H1 (cell line): ENCODE data around the gene SH2B3. TPM values are rescaled to one million over a fixed set of nuclear protein-coding genes. Genes with fewer than 3 reads are reported as not detected.

Experiments used
- ASH2L ChIP-seq: fragments of 200-600, 300-600 bp; sonication (generic); IDR thresholded peaks from one replicate; pipeline ENCODE4 v1.7.1; 2017; ENCODE audit warnings: low read length
- EZH2 ChIP-seq: fragments of 200-600 bp; sonication (generic); IDR thresholded peaks from 2 replicates; pipeline ENCODE4 v1.7.1; 2012; ENCODE audit warnings: low read depth, mild to moderate bottlenecking, moderate library complexity, low read length, inconsistent platforms; ENCODE audit not compliant: severe bottlenecking
- SIX5 ChIP-seq: IDR thresholded peaks from 2 replicates; pipeline ENCODE4 v1.6.1; 2011; ENCODE audit warnings: mild to moderate bottlenecking, low read depth, low read length
- TEAD4 ChIP-seq: IDR thresholded peaks from 2 replicates; pipeline ENCODE4 v1.6.1; 2012; ENCODE audit warnings: low read depth, low read length, inconsistent platforms, mixed read lengths
- polyA plus RNA-seq, 7 experiments: library from polyadenylated mRNA; depleted of rRNA in 3 of 7; stranded (reverse) in 5 of 7; unstranded in 2 of 7; fragments of >200 nt in 5 of 7; fragments of 200-250 nt in 2 of 7; gene quantifications; 1 replicate in 5 of 7; 2 replicates in 1 of 7; 4 replicates in 1 of 7; pipeline versions ENCODE4 v1.2.1 to v1.2.3, GENCODE V29; 2011 to 2013; ENCODE audit warnings: missing spikeins in 2 of 7, mixed read lengths in 2 of 7
- total RNA-seq: library from RNA; stranded (reverse); fragmentation: NEBNext Ultra II Directional; extraction: Animal tissue kit (Norgen Biotek cat#: 25700); gene quantifications from 2 replicates; pipeline ENCODE4 v1.2.1, GENCODE V29; 2021

Gene SH2B3
- total and polyA plus RNA-seq, 2 of the 8 experiments (the other 6 are each of a cell fraction or from before 2014, with no cell fraction given): 20.8 to 34.1 TPM

- no peak for TF ChIP-seq SIX5
- no peak for TF ChIP-seq TEAD4
- no peak for TF ChIP-seq EZH2
- no peak for TF ChIP-seq ASH2L
- TF ChIP-seq, all 59 proteins: peak for 0
Measured at GRCh38 chr12:111444314-111444924, 38.7 kb downstream of the SH2B3 start (continued).
